Left ventricle myocardium inferior (tissue), 1 donor: ENCODE data around the gene CCDC33. TPM values are rescaled to one million over a fixed set of nuclear protein-coding genes. Genes with fewer than 3 reads are reported as not detected.

ENCODE experiments used
- DNase-seq: peaks from one replicate; pipeline ENCODE4 v3.0.0-alpha.2; 2020
- H3K27ac ChIP-seq: fragments of 200-600 bp; replicated peaks from 2 replicates; pipeline ENCODE4 v1.8.0; 2021
- H3K27me3 ChIP-seq: fragments of 200-600 bp; 2 replicates; pipeline ENCODE4 v1.8.0; 2021; ENCODE audit warnings: low read depth
- H3K36me3 ChIP-seq: fragments of 200-600 bp; 2 replicates; pipeline ENCODE4 v1.8.0; 2021
- H3K4me1 ChIP-seq: fragments of 200-600 bp; 2 replicates; pipeline ENCODE4 v1.8.0; 2021
- H3K4me3 ChIP-seq: fragments of 200-600 bp; 2 replicates; pipeline ENCODE4 v1.8.0; 2021; ENCODE audit warnings: mild to moderate bottlenecking, moderate library complexity
- H3K9me3 ChIP-seq: fragments of 200-600 bp; replicated peaks from 2 replicates; pipeline ENCODE4 v1.8.0; 2021
- intact Hi-C: fragments of 100-400 bp; cut with micrococcal nuclease; formaldehyde crosslinking; loops from one replicate; pipeline ENCODE4 v1.11.0; 2022
- total RNA-seq: library from RNA; stranded (reverse); fragmentation: NEBNext Ultra II Directional; extraction: Animal tissue kit (Norgen Biotek cat#: 25700); gene quantifications from one replicate; pipeline ENCODE4 v1.2.1, GENCODE V29; 2021
- TF ChIP-seq, protein P1 (sequence below): fragments of 200-600 bp; IDR thresholded peaks from 2 replicates; pipeline ENCODE4 v1.8.0; 2021; ENCODE audit warnings: antibody characterized with exemption, mild to moderate bottlenecking, borderline replicate concordance
- donor health status: DM: no; HTN: yes; CAD: no; lungs with severe emphysema.

Gene CCDC33
- total RNA-seq, 1 donor from 2014 or later: 0.11 TPM

- TF ChIP-seq, protein P1, sequence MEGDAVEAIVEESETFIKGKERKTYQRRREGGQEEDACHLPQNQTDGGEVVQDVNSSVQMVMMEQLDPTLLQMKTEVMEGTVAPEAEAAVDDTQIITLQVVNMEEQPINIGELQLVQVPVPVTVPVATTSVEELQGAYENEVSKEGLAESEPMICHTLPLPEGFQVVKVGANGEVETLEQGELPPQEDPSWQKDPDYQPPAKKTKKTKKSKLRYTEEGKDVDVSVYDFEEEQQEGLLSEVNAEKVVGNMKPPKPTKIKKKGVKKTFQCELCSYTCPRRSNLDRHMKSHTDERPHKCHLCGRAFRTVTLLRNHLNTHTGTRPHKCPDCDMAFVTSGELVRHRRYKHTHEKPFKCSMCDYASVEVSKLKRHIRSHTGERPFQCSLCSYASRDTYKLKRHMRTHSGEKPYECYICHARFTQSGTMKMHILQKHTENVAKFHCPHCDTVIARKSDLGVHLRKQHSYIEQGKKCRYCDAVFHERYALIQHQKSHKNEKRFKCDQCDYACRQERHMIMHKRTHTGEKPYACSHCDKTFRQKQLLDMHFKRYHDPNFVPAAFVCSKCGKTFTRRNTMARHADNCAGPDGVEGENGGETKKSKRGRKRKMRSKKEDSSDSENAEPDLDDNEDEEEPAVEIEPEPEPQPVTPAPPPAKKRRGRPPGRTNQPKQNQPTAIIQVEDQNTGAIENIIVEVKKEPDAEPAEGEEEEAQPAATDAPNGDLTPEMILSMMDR: no peak
- H3K4me1 ChIP-seq: peaks cover 13% of the 10 kb centered on the region
- no peaks in the 10 kb centered on the region for H3K36me3 ChIP-seq
- H3K4me3 ChIP-seq: no peak overlapping the region
- H3K9me3 ChIP-seq: no peaks in the 10 kb centered on the region
- H3K27me3 ChIP-seq: peaks cover 58% of the 10 kb centered on the region
- no peak overlapping the region for H3K27ac ChIP-seq
- intact Hi-C loops: no loop called here
- no peak for DNase-seq
Observed at GRCh38 chr15:74257623-74258022, 21.5 kb downstream of the CCDC33 start.

- Histone ChIP-seq H3K36me3 (no peaks in the 10 kb centered on the region), H3K4me1 (peaks cover 7% of the 10 kb centered on the region), H3K27ac (no peak overlapping the region), H3K4me3 (no peak overlapping the region), H3K27me3 (peaks cover 66% of the 10 kb centered on the region), H3K9me3 (no peaks in the 10 kb centered on the region)
- TF ChIP-seq, protein P1: no peak
- intact Hi-C loops: no loop called here
- no peak for DNase-seq
Observed at GRCh38 chr15:74258456-74259291, 22.5 kb downstream of the CCDC33 start.

- Histone ChIP-seq H3K4me3 (no peak overlapping the region), H3K4me1 (peaks cover 7% of the 10 kb centered on the region), H3K9me3 (no peaks in the 10 kb centered on the region), H3K36me3 (no peaks in the 10 kb centered on the region), H3K27me3 (peaks cover 69% of the 10 kb centered on the region), H3K27ac (no peak overlapping the region)
- intact Hi-C loops: no loop called here
- TF ChIP-seq, protein P1: no peak
- no peak for DNase-seq
Observed at GRCh38 chr15:74259292-74259648, 23.1 kb downstream of the CCDC33 start.

DNA sequence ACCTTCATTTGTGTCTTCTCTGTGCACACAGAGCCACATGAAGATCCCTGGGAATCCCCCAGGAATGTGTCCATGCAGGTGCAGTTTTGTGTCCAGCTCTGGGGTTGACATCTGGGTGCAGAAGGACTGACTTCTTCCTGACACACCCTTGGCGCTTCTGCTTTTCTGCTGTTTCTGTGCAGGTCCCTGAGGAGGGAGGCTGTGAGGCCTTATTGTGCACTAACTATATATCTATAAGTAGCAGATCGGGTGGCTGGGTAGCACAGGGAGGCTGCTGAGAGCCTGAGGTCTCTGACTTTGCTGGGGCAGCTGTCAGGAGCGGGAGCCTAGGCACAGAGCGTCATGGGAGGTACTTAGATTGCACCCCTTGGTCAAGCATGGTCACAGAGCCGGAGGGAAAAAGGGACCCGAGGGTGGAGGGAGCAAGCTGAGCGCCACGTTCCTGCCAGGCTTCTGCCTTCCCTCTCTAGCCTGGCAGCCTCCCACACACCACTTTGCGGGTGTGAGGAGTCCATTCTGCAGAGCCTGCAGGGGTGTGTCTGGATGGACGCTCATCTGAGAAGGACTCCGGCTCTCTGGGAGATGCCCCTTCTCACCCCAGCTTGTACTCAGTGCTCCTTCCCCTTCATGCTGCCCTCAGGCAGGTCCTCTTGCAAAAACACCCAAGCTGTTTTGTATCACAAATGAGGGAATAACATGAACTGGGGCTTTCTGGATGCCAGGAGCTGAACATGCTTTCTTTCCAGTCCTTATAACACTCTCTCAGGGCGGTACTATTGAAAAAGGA lies 23.9 kb downstream of the CCDC33 start:
- Histone ChIP-seq H3K36me3 (no peaks in the 10 kb centered on the region), H3K9me3 (no peaks in the 10 kb centered on the region), H3K4me1 (peaks cover 7% of the 10 kb centered on the region), H3K27ac (no peak overlapping the region), H3K4me3 (no peak overlapping the region), H3K27me3 (peaks cover 76% of the 10 kb centered on the region)
- no peak for DNase-seq
- TF ChIP-seq, protein P1: no peak
- intact Hi-C loops: no loop called here

DNA sequence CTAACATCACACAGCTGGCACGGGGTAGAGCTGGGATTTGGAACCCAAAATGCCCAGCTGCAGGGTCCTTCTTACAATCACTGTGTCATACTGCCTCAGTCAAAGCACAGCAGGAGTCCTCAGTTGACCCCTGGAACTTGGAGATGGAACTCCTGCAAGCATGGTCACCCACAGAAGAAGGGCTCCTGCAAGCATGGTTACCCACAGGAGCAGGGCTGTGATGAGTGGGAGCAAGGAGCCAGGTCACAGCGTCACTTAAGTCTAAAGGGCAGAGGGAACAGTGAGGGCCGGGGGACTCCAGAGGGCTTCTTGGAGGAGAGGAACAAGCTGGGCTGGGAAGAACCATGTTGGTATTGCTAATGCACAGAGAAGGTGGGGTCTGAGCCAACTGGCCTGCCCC lies 24.9 kb downstream of the CCDC33 start:
- H3K27me3 ChIP-seq: peaks cover 87% of the 10 kb centered on the region

More for the DNA sequence above, 24.9 kb downstream of the CCDC33 start:
- Histone ChIP-seq H3K4me1 (peaks cover 7% of the 10 kb centered on the region), H3K36me3 (no peaks in the 10 kb centered on the region), H3K27ac (no peak overlapping the region), H3K9me3 (no peaks in the 10 kb centered on the region), H3K4me3 (no peak overlapping the region)
- no peak for DNase-seq
- intact Hi-C loops: no loop called here
- TF ChIP-seq, protein P1: no peak
